Activated naive CD4-positive, alpha-beta T cell treated with anti-CD3 and anti-CD28 coated beads, Interleukin-2, amount 50 U/mL, for 24 hours (primary cell): ENCODE data around the gene REP15.
A peak's percentile ranks its signal among the peaks of the same experiment; 100 is the strongest.

ENCODE experiments used
- H3K27ac Mint-ChIP-seq: one replicate; pipeline ENCODE4 v1.8.0; 2021; ENCODE audit warnings: mild to moderate bottlenecking, mixed read lengths
- H3K27me3 Mint-ChIP-seq: one replicate; pipeline ENCODE4 v1.8.0; 2021; ENCODE audit warnings: mixed read lengths
- H3K36me3 Mint-ChIP-seq: one replicate; pipeline ENCODE4 v1.8.0; 2021; ENCODE audit warnings: mixed read lengths
- H3K4me1 Mint-ChIP-seq: one replicate; pipeline ENCODE4 v1.8.0; 2021; ENCODE audit warnings: mixed read lengths
- H3K4me3 Mint-ChIP-seq: one replicate; pipeline ENCODE4 v1.8.0; 2021; ENCODE audit warnings: mild to moderate bottlenecking, mixed read lengths
- H3K9me3 Mint-ChIP-seq: one replicate; pipeline ENCODE4 v1.8.0; 2021; ENCODE audit warnings: mixed read lengths

Gene REP15

GRCh38 chr12:27685274-27685673, 11.0 kb upstream of the REP15 start:
- no peak overlapping the region for H3K27ac Mint-ChIP-seq
- H3K27me3 Mint-ChIP-seq = no peaks in the 10 kb centered on the region
- H3K4me3 Mint-ChIP-seq = no peak overlapping the region
- H3K36me3 Mint-ChIP-seq = peaks cover 6% of the 10 kb centered on the region
- no peaks in the 10 kb centered on the region for H3K9me3 Mint-ChIP-seq
- H3K4me1 Mint-ChIP-seq = no peaks in the 10 kb centered on the region

DNA sequence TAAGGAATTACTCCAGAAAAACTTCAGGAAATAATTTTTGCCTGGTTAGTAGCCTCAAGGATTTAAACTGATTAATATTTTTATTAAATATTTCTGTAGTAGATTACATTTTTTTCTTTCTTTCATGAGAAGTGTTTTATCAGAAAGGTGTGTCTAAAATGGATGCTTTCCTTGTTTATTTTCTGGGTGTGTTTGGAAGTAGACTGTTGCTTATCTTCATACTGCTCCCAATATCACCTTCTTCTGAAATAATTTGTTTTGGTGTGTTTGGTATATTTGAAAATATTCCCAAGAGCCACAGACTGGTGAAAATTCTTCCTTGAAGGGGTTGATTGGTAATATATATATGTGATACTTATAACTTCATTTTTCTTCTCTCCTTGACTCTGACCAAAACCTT, 10.1 kb upstream of the REP15 start:
- peaks cover 6% of the 10 kb centered on the region for H3K36me3 Mint-ChIP-seq
- H3K27ac Mint-ChIP-seq = no peak overlapping the region

DNA sequence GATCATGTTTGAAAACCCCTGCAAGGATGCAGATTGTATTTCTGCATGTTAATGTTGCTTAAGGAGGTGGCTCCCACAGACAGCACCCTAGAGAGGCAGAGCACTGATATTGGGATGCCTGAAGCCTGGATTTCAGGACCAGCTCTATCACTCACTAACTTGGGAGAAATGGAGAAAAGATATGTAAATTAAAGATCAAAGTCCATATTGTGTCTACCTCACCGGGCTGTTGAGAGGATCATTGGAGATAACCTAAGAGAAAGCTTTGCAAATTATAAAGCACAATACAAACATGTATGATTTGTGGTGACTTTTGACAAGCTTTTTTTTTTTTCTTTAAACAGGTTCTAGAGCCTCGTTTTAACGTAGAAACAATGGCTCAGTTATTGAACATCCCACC, 7.6 kb upstream of the REP15 start:
- no peak overlapping the region for H3K4me3 Mint-ChIP-seq
- no peaks in the 10 kb centered on the region for H3K27me3 Mint-ChIP-seq
- peaks cover 6% of the 10 kb centered on the region for H3K36me3 Mint-ChIP-seq
- no peak overlapping the region for H3K27ac Mint-ChIP-seq
- H3K9me3 Mint-ChIP-seq = no peaks in the 10 kb centered on the region
- H3K4me1 Mint-ChIP-seq = no peaks in the 10 kb centered on the region

More for the DNA sequence above, 10.1 kb upstream of the REP15 start:
- no peaks in the 10 kb centered on the region for H3K4me1 Mint-ChIP-seq
- no peaks in the 10 kb centered on the region for H3K27me3 Mint-ChIP-seq
- H3K4me3 Mint-ChIP-seq = no peak overlapping the region
- H3K9me3 Mint-ChIP-seq = no peaks in the 10 kb centered on the region

GRCh38 chr12:27689558-27690180, 6.6 kb upstream of the REP15 start:
- no peaks in the 10 kb centered on the region for H3K9me3 Mint-ChIP-seq
- peaks cover 6% of the 10 kb centered on the region for H3K36me3 Mint-ChIP-seq
- H3K27ac Mint-ChIP-seq = no peak overlapping the region
- H3K27me3 Mint-ChIP-seq = no peaks in the 10 kb centered on the region
- H3K4me3 Mint-ChIP-seq = no peak overlapping the region
- no peaks in the 10 kb centered on the region for H3K4me1 Mint-ChIP-seq

- no peak overlapping the region for H3K4me3 Mint-ChIP-seq
- H3K27ac Mint-ChIP-seq = no peak overlapping the region
- no peaks in the 10 kb centered on the region for H3K9me3 Mint-ChIP-seq
- no peaks in the 10 kb centered on the region for H3K4me1 Mint-ChIP-seq
- peaks cover 9% of the 10 kb centered on the region for H3K36me3 Mint-ChIP-seq
- H3K27me3 Mint-ChIP-seq = no peaks in the 10 kb centered on the region
Observed at GRCh38 chr12:27693403-27693802, 2.8 kb upstream of the REP15 start.

- Mint-ChIP-seq H3K4me3 (no peak overlapping the region), H3K4me1 (no peaks in the 10 kb centered on the region), H3K27me3 (no peaks in the 10 kb centered on the region), H3K9me3 (no peaks in the 10 kb centered on the region), H3K27ac (no peak overlapping the region), H3K36me3 (peaks cover 3% of the 10 kb centered on the region)
Observed at GRCh38 chr12:27695556-27696292, 523 bp upstream of the REP15 start.

GRCh38 chr12:27696864-27697564, 767 bp downstream of the REP15 start:
- Mint-ChIP-seq H3K36me3 (peaks cover 3% of the 10 kb centered on the region), H3K4me3 (no peak overlapping the region), H3K27me3 (no peaks in the 10 kb centered on the region), H3K4me1 (no peaks in the 10 kb centered on the region), H3K9me3 (no peaks in the 10 kb centered on the region), H3K27ac (no peak overlapping the region)

- H3K9me3 Mint-ChIP-seq = no peaks in the 10 kb centered on the region
- no peak overlapping the region for H3K4me3 Mint-ChIP-seq
- no peaks in the 10 kb centered on the region for H3K36me3 Mint-ChIP-seq
- H3K4me1 Mint-ChIP-seq = no peaks in the 10 kb centered on the region
- no peaks in the 10 kb centered on the region for H3K27me3 Mint-ChIP-seq
- H3K27ac Mint-ChIP-seq = no peak overlapping the region
Observed at GRCh38 chr12:27703720-27704452, 7.6 kb downstream of the REP15 start.

DNA sequence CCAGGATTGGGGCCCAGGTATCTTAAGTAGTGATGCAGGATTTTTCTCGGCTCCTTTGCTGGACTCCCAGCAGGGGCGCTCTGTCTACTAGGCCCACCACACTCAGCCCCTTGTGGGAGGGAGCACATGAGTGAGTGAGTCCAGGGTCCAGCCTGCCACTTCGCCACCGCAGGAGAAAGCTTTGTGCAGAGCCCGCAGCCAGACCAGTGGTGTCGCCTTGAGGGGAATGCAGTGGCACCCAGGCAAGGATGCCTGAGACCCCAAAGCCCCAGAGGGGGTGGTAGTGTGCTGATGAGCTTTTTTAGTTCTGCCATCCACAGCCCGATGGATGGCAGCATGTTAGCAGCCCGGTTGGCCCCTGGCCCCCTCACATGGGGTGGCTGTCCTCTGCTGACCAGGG, 9.0 kb downstream of the REP15 start:
- Mint-ChIP-seq H3K4me1 (no peaks in the 10 kb centered on the region), H3K4me3 (no peak overlapping the region), H3K9me3 (no peaks in the 10 kb centered on the region), H3K36me3 (no peaks in the 10 kb centered on the region), H3K27ac (no peak overlapping the region), H3K27me3 (no peaks in the 10 kb centered on the region)

GRCh38 chr12:27707216-27707615, 11.0 kb downstream of the REP15 start:
- peaks cover 10% of the 10 kb centered on the region for H3K4me1 Mint-ChIP-seq
- no peaks in the 10 kb centered on the region for H3K36me3 Mint-ChIP-seq
- H3K9me3 Mint-ChIP-seq = no peaks in the 10 kb centered on the region
- no peak overlapping the region for H3K4me3 Mint-ChIP-seq
- no peak overlapping the region for H3K27ac Mint-ChIP-seq
- H3K27me3 Mint-ChIP-seq = no peaks in the 10 kb centered on the region

DNA sequence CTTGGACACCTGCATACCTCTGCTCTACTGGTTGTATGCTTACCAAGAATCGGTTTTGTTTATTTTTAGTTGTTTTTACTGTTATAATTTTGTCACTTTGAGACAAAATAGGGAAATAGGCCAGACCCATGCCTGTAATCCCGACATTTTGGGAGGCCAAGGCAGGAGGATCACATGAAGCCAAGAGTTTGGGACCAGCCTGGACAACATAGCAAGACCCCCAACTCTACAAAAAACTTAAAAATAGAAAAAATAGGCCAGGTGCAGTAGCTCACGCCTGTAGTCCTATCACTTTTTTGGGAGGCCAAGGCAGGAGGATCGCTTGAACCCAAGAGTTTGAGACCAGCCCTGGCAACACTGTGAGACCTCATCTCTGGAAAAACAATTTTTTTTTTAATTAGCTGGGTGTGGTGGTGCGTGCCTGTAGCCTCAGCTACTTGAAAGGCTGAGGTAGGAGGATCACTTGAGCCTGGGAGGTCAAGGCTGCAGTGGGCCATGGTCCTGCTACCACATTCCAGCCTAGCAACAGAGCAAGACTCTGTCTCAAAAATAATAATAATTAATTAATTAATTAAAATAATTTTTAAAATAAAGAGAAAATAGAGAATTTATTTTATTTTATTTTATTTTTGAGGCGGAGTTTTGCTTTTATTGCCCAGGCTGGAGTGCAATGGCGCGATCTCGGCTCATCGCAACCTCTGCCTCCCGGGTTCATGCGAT, 13.1 kb downstream of the REP15 start:
- H3K36me3 Mint-ChIP-seq = no peaks in the 10 kb centered on the region

DNA sequence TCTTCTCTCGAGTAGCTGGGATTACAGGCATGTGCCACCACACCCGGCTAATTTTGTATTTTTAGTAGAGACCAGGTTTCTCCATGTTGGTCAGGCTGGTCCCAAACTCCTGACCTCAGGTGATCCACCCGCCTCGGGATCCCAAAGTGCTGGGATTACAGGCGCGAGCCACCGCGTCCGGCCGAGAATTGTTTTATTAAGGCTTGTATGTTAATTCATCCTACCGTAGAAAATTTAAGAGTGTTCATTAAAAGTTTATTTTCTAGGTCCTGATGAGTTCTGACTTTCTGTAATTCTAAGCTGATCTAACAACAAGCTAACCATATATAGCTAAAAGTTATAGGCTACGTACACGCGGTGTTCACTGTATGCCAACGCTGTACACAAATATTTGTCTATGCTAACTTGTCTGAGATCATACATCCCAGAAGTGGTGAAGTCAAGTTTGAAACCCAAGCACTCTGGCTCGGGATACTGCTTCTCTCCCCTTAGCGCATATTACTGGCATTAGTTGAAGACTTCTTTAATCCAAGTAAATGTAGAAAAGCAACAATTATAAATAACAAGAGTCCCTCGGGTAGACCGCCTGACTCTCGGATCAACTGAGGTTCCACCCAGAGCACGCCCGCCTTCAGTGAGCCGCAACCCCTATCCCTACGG, 13.8 kb downstream of the REP15 start:
- Mint-ChIP-seq H3K36me3 (no peaks in the 10 kb centered on the region), H3K9me3 (no peaks in the 10 kb centered on the region), H3K27me3 (no peaks in the 10 kb centered on the region), H3K27ac (peak overlapping the region; percentile 96), H3K4me3 (peak overlapping the region; percentile 98), H3K4me1 (peaks cover 29% of the 10 kb centered on the region)

More for the DNA sequence above, 13.1 kb downstream of the REP15 start:
- Mint-ChIP-seq H3K4me3 (peak overlapping the region; percentile 98), H3K9me3 (no peaks in the 10 kb centered on the region), H3K4me1 (peaks cover 25% of the 10 kb centered on the region), H3K27ac (no peak overlapping the region), H3K27me3 (no peaks in the 10 kb centered on the region)

- peaks cover 30% of the 10 kb centered on the region for H3K4me1 Mint-ChIP-seq
- H3K27me3 Mint-ChIP-seq = no peaks in the 10 kb centered on the region
- peak within 1 kb of the TSS; percentile 98 for H3K4me3 Mint-ChIP-seq
- H3K27ac Mint-ChIP-seq = peak within 1 kb of the TSS; percentile 96
- no peaks in the 10 kb centered on the region for H3K36me3 Mint-ChIP-seq
- no peaks in the 10 kb centered on the region for H3K9me3 Mint-ChIP-seq
Observed at GRCh38 chr12:27710592-27711316, 14.5 kb downstream of the REP15 start, which contains the start of gene MRPS35. Gene MRPS35, plus strand, starts transcription at chr12:27710832. Its CDS starts 12 bp downstream, at chr12:27710844.

DNA sequence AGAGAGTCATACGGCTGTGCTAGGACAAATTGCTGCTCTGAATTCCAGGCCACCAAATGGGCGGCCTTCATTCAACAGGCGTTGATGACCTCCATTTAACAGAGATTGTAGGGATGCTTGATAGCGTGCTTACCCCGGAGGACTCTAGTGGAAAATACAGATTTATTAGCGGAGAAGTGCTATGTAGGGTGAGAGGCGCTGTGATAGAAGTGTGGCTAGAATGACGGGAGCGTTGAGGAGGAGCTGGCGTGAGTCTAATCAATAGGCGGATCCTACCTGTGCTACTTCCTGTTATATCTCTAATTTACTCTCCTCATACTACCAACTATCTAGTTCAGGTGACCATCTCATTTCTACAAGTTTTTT, 15.1 kb downstream of the REP15 start:
- peak overlapping the region; percentile 98 for H3K4me3 Mint-ChIP-seq
- no peaks in the 10 kb centered on the region for H3K9me3 Mint-ChIP-seq
- no peaks in the 10 kb centered on the region for H3K27me3 Mint-ChIP-seq
- peaks cover 32% of the 10 kb centered on the region for H3K4me1 Mint-ChIP-seq
- H3K27ac Mint-ChIP-seq = peak overlapping the region; percentile 96
- no peaks in the 10 kb centered on the region for H3K36me3 Mint-ChIP-seq
